ENCODE results near the gene TMEM18.

GRCh38 chr2:696999-697627, 19.9 kb upstream of the TMEM18 start:
- no peak for TF ChIP-seq RAD21 (IDR thresholded peaks at IDR 0.05; ENCODE audit: low read depth)
- no peak for TF ChIP-seq CEBPB (IDR thresholded peaks at IDR 0.05)
- no peak for TF ChIP-seq CREB1 (IDR thresholded peaks at IDR 0.05; ENCODE audit: low read depth)
- TF ChIP-seq EP300 (IDR thresholded peaks at IDR 0.05; ENCODE audit: borderline replicate concordance), result no peak
- no peak for TF ChIP-seq REST (IDR thresholded peaks at IDR 0.05; ENCODE audit: low read depth)
- no peak for TF ChIP-seq FOXM1 (IDR thresholded peaks at IDR 0.05; ENCODE audit: borderline replicate concordance, low read depth)
- no peak for TF ChIP-seq EGR1 (IDR thresholded peaks at IDR 0.05)
- TF ChIP-seq NFIC (IDR thresholded peaks at IDR 0.05), result no peak

All from Ishikawa (cell line).